NOMO-1 treated with dmso at 0.1 percent for 144 hours (cell line): ENCODE results near the gene KRTCAP2.
A peak's percentile ranks its signal among the peaks of the same experiment; 100 is the strongest.

Source experiments
- DNase-seq: peaks from one replicate; lab custom pipeline; 2025; ENCODE audit not compliant: unreplicated experiment; lab: John Stamatoyannopoulos, UW

Gene KRTCAP2

DNA sequence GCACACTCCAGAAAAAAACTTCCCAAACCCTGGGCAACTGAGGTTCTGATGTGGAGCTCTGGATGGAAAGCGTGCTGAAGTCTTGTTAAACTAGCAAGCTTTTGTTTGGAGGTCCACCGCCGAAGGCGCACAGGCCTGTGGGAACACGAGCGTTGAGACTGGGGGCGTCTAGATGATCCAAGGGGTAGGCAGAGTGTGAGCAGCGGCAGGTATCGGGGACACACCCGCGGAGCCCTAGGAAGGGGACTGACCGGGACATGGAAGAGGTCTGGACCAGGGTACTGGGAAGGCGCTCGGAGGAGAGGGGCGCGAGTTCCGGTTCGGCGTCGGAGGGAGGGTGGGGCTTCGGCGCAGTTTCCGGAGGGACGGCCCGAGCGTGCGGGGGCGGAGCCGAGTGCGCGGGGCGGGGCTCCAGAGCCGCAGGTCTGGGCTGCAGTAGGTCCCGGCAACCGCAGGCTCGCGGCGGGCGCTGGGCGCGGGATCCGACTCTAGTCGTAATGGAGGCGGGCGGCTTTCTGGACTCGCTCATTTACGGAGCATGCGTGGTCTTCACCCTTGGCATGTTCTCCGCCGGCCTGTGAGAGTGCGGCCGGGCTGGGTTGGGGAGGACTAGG, 37.6 kb downstream of the KRTCAP2 start, which contains the start of gene SLC50A1:
Gene SLC50A1 (plus strand): TSS at position 438 of the 614 bp plus-strand sequence. CDS start 60 bp downstream, at position 498.
- DNase-seq = peak; percentile 89

DNA sequence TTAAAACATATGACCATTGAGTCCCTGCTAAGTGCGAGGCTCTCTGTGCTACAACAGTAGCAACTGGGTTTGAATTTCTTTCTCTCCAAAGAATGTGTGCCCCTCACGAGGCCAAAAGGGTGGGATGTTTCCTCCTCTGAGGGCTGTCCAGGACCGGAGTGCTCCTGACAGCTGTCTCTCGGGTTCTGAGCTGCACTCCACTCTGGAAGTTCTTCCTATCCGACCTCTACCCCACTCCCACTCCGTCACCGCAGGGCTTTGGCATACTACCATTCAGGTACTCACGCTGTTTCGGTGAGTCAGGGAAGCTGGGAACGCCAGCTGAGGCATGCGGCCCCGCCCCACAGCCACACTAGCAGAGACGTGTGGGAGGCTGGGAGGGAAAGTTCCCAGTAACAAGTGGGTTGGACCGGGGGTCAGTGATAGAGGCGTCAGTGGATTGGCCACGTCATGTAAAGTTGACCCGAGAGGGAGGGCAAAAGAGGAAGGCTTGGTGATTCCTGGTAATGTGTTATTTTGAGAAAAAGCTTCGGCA, 38.2 kb downstream of the KRTCAP2 start:
- peak; percentile 60 for DNase-seq

DNA sequence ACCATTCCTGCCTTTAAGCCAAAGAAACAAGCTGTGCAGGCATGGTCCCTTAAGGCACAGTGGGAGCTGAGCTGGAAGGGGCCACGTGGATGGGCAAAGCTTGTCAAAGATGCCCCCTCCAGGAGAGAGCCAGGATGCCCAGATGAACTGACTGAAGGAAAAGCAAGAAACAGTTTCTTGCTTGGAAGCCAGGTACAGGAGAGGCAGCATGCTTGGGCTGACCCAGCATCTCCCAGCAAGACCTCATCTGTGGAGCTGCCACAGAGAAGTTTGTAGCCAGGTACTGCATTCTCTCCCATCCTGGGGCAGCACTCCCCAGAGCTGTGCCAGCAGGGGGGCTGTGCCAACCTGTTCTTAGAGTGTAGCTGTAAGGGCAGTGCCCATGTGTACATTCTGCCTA, 38.8 kb downstream of the KRTCAP2 start:
- no peak for DNase-seq

DNA sequence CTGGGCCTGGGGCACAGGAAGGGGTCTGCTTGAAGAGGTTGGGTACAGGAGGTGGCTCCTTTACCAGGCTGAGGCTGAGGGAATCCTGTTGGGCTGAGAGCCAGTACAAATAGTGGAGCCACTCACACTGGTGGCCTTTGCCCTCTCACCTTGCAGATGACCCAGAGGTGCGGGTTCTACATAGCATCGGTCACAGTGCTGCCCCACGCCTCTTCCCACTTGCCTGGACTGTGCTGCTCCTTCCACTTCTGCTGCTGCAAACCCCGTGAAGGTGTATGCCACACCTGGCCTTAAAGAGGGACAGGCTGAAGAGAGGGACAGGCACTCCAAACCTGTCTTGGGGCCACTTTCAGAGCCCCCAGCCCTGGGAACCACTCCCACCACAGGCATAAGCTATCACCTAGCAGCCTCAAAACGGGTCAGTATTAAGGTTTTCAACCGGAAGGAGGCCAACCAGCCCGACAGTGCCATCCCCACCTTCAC, 39.3 kb downstream of the KRTCAP2 start:
- no peak for DNase-seq

DNA sequence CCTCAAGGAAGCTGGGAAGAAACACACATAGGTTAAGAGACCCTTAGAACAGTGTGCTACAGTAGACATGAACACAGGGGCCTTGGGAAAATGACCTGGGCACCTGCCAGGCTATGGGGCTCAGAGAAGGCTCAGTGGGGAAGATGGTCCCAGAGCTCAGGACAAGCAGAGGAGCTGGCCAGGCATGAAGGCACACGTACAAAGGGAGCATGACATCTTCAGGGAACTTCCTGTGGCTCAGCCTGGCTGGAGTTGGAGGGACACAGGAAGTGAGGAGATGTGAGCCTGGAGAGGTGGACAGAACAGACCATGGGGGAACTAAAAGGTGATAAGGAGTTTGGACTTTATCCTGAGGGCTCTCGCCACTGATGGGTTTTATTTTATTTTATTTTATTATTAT, 41.2 kb downstream of the KRTCAP2 start:
- no peak for DNase-seq

DNA sequence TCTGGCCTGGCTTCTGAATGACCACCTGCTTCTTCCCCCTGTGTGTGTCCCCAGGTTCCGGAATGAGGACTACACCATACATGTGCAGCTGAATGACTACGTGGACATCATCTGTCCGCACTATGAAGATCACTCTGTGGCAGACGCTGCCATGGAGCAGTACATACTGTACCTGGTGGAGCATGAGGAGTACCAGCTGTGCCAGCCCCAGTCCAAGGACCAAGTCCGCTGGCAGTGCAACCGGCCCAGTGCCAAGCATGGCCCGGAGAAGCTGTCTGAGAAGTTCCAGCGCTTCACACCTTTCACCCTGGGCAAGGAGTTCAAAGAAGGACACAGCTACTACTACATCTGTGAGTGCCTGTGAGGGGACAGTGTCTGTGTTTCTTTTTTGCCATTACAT, 41.8 kb downstream of the KRTCAP2 start:
- no peak for DNase-seq

DNA sequence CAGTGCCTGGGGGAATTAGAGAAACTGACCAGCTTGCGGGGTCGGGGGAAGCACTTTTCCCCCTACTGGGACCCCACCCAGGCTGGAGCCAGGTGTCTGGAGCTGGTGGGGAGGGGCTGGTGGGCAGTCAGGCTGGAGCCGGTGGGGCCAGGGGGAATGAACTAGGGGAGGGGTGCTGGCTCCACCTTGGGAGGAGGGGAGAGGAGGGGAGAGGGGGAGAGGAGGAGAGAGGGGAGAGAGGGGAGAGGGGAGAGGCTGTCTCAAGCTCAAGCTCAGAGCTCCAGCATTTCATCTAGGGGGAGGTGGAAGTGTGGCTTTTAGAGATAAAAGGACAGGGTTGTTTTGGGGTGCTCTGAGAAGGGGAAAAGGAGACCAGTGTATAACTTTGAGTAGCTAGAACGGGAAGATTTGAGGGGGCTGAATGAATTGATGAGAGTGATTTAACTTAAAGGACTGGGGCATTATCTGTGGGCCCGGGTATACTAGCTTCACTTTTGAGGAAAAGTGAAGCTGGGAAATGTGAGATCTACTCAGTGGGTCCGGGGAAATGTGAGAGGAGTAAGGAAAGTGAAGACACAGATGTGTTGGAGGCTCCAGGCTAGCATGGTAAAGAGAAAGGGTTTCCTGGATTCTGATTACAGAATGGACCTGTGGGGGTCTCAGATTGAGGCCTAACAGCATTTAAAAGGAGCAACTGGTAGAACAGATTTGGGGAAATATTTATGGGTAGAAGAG, 42.7 kb downstream of the KRTCAP2 start:
- DNase-seq = no peak

DNA sequence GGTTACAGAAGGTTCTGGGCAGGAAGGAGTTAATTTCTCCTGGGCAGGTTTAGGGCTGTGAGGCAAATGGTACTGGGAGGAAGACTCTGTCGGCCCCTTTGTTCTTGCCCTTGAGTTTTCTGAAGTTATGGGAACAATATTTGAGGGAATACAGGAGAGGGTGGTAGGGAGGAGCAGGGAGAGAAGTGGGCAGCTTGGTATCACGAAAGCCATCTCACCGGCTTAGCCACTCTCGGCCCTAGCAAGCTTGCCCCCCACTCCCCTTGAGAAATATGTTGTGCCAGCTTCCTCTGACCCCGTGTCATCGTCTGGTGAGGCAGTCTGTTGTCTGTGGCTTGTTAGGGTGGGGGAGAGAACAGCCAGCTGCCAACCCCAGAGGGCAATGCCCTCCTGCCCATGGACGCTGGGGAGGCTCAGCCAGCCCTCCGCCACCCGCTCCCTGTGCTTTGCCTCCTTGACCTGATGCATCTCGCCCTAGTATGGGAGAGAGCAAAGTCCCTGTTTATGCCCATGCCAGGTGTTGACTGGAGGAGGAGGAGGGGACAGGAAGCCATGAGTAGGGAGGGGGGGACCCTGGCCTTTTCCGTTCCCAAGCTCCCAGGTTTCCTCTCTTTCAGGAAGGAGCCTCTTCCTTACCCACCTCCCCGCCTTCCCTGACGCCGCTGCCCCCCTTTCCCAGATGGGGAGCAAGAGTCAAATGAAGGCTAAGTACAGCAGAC, 44.2 kb downstream of the KRTCAP2 start:
- DNase-seq = no peak

DNA sequence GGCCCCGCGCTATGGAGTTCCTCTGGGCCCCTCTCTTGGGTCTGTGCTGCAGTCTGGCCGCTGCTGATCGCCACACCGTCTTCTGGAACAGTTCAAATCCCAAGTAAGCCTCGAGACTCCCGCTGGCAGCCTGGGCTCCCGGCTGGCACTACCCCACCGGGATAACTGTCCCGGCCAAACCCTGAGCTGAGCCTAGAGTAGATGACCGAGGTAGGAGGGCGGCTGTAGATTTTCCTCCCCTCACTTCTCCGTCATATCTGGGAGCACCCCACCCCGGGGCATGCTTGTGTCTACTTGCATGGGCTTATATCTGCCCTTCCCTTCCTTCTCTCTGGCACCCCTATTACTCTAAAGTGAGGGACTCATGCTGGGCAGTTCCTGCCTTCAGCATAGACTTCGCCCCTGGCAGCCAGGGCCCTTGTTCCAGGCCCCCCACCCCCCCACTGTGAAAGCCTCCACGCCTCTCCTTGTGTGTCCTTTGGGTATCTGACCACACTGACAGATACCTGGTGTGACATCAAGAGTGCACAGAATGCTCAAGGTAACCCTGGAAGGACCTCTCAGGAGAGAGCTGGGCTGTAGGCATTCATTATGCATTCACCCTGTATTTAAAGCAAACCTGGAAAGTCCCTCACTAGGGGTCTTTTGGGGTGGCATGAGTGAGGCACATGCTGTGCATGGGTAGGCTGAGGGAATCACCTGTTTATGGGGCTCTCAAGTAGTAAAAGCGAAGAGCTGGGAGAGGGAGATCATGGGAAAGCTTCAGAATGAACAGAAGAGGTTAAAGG, 44.9 kb downstream of the KRTCAP2 start:
- no peak for DNase-seq

DNA sequence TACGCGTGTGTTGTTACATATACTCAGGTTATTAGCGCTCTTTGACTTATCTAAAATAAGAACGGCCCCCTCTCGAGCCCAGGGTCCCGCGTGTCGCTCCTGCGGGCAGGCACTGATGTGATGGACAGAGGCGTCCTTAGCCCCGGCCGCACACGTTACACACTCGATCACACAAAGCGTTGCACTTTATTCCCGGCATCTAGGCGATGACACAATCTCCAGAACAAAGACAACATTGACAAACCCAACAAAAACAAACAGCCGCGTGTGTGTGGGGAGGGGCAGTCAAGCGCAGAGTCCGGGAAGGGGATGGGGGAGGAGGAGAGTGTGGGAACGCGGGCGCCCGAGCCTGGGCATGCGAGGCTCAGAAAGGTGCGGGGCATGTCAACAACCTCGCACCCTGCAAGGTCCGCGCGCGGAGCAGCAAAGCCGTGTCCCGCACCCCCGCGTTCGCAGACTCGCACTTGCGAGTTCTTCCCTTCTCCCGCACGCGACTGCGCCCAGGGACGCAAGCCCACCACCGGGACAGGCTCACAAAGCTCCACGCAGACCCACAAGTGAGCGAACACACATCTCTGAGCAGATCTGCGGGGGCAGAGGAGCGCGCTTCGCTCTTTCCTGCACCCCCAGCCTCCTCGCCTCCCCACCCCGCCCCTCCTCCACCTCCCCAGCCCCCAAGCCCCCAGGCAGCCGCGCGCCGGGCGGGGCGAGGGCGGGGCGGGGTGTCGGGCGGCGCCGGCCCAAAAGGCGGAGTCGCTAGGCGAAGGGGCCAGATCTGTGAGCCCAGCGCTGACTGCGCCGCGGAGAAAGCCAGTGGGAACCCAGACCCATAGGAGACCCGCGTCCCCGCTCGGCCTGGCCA, 45.8 kb downstream of the KRTCAP2 start, which contains the start of gene EFNA1:
Gene EFNA1 (plus strand): TSS at position 772 of the 862 bp plus-strand sequence. CDS start 102 bp downstream, outside the sequence.
- no peak for DNase-seq

DNA sequence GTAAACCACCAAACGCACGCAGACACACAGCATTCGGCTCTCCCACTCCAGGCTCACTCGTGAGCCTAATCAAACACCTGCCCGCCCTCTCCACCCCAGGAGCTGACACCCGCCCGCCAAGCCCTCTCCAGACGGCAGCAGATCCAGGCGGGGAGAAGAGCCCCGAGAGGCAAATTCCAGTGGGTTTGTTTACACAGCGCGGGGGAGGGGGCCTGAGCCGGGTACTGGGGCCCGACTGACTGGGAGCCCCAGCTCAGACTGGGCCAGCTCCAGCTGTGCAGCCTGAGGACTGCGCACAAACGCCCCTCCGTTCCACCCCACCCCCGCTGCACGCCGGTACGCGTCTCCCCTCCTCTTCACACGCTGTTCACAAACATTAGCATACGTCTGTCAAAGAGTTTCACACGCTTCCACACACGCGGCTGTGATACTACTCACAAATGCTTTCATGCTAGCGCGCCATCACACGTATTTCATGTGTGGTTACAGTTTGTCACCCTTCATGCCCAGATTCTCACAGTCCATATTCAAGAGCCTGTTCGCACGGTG, 46.5 kb downstream of the KRTCAP2 start:
- no peak for DNase-seq

DNA sequence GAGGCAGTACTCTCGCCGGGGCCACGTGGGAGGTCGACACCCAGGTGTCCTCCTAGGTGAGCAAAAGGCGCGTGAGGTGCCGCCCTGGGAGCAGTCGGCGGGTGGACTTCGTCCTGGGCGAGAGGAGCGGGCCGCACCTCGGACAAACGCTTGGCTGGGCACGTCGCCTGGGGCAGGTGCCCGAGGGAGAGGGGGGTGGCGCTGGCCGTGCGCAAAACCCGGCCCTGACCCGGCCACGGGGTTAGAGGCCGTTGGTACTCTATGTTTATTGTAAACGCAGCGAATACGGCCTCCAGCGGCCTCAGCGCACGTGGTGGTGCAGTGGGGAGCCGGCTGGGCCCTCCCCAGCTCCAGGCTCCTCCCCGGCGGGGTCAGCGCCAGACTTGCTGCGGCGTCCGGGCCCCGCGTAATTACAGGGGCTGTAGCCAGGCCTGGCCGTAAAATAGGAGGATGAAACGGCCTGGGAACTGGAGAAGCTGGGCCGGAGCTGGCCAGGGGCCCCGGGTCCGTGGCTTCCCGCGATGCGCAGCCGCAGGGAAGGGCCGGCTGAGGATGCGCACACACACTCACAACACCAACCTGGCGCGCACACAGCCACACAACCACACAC, 47.1 kb downstream of the KRTCAP2 start:
- no peak for DNase-seq

DNA sequence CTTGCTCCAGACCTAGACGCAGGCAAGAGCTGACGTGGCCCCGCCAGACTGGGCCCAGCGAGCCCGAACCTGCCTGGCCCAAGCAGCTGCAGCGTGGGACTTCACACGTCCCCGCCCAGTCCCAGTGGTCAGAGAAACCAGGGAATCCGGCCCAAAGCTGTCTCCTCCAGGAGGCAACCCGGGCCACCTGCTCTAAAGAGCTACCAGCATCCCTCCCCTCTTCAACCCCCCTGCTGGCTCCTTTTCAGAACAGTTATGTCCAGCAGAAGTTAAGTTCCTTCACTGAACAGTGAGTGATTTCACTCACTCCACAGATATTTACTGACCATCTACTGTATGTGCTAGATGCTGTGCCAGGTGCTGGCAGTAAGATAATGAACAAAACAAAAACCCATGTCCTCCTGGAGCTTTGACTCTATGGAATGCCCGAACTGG, 47.6 kb downstream of the KRTCAP2 start:
- no peak for DNase-seq

DNA sequence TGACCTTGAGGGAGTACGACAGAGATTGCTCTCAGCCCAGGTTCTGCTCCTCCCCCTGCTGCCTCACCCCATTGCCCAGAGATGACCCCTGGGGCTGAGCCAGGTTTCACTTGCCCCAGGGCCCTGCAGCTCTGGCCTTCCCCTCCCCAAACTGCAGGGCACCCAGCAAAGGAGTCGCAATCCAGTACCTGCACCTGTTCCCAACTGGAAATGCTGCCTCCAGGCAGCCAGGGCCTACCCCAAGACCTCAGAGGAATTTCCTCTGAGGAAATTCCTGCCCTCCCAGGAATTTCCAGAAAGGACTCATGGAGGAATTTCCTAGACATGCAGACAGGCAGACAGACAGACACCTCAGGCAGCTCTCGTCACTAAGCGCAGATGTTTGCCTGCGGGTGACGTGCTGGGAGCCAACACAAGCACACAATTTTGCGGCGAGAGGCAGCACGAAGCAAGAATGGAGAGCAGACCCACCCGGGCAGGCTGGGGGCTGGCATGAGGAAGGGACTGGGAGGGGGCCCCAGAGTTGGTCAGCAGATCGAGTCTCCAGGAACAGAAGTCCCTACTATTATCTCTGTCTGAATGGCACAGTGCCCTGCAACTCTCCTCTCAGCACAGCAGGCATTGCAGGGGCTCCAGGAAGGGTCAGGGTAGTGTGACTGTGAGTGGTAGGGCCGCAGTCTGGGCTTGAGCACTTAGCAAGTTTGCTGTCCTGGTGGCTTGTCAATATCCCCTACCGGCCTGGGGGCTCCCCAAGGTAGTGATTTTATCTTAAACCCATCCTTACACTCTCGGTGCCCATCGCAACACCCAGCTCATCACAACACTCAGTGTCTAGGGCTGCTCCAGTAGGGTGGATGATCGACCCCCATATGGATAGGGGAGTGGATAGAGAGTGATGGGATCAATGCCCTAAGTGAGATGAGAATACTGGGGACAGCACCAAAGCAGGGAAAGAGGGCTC, 48.3 kb downstream of the KRTCAP2 start:
- no peak for DNase-seq

DNA sequence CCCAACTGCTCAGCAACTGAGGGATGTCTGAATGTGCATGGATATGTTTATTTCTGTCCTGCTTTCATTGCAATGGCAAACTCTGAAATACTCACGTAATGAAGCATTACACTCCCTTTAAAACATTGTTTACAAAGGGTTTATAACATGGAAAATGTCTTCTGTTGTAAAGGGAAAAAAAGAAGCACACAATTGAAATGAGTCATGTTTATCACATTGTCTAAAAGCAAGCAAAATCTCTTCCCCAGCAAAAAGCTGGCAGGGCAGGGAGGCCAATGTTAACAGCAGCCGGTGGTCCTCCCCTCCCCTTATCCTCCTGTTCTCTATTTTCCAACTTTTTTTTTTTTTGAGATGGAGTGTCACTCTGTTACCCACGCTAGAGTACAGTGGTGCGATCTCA, 49.3 kb downstream of the KRTCAP2 start:
- no peak for DNase-seq

DNA sequence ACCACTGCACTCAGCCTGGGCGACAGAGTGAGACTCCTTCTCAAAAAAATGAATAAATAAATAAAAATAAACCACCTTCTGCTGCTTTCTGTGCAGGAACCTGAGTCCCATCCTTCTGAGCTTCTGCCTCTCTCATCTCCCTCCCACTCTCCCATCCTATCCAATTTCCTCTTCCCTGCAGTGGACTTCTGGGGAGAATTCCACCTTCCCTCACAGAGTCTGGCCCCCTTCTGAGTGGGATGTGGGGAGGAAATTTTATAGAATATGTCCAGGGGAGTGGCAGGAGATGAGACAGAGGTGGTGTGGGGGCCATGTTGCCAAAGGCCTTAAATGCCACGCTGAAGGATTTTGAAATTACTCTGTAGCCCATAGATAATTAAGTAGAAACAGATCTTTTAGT, 50.8 kb downstream of the KRTCAP2 start:
- DNase-seq = no peak

DNA sequence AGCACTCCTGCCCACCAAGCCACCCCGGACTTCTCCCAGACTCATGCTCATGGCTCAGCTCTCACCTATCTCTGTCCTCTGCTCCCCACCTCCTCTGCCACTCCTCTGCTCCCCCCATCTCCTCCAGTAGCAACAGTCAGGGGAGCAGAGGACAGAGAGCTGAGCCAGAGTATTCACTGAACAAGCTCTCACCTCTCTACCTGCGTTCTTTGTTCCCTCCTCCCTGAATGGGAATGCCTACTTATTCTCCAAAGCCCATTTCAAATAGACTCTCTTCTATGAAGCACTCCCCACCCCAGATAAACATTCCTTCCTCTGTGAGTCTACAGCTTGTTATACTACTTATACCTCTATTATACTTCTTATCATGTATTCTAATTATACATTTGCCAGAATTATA, 51.9 kb downstream of the KRTCAP2 start:
- DNase-seq = no peak

DNA sequence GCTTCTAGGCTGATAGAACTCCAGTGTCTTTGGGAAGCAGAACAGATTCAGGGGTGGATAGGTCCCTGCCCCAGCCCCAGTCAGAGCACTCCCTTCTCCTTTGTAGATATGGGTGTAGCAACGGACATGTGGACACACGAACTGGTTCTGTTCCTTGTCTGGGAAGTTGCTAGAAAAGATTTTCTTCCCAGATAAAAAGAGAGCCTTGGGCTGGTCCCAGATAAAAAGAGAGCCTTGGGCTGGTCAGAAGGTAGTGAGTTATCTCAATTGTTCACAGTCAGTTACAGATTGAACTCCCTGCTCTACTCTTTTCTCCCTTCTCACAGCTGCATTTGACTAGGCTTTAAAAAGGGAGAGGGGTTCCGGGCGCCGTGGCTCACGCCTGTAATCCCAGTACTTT, 52.9 kb downstream of the KRTCAP2 start:
- DNase-seq = no peak
